Skeletal muscle satellite cell (primary cell): ENCODE results near the gene GPATCH2L.

ENCODE experiments used
- H3K27me3 ChIP-seq: 2 replicates; pipeline ENCODE4 v1.7.0; 2013; ENCODE audit warnings: low read length; ENCODE audit not compliant: control insufficient read depth, insufficient read depth
- H3K36me3 ChIP-seq: 2 replicates; pipeline ENCODE4 v1.7.0; 2013; ENCODE audit warnings: mild to moderate bottlenecking, control low read depth, low read length; ENCODE audit not compliant: insufficient read depth
- H3K4me1 ChIP-seq: 2 replicates; pipeline ENCODE4 v1.7.0; 2013; ENCODE audit warnings: low read length; ENCODE audit not compliant: control insufficient read depth, insufficient read depth
- H3K4me2 ChIP-seq: 2 replicates; pipeline ENCODE4 v1.7.0; 2013; ENCODE audit warnings: mild to moderate bottlenecking, low read length
- H3K4me3 ChIP-seq: 2 replicates; pipeline ENCODE4 v1.7.0; 2013; ENCODE audit warnings: low read length
- H3K9ac ChIP-seq: 2 replicates; pipeline ENCODE4 v1.7.0; 2013; ENCODE audit warnings: mild to moderate bottlenecking, low read depth, low read length, moderate library complexity
- H3K9me3 ChIP-seq: replicated peaks from 2 replicates; pipeline ENCODE4 v1.7.0; 2013; ENCODE audit warnings: mild to moderate bottlenecking, control low read depth, low read length

Gene GPATCH2L

DNA sequence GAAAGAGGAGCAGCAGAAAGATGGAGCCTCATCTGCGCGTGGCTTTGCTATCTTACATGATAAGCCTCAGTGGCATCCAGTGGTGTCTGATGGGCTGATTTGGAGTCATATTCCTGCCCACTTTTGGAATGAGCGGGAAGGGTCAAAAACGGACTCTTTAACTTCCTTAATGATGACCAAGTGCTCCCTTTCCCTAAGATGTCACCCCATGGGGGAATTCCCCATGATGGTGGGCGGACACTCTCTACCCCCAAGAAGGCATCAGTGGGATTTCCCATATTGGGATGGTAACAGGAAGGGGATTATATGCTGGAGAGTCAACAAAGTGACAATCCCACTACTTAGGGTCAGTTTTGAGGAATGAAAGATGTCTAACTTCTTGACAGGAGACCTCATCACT lies 110.9 kb downstream of the GPATCH2L start:
- no peaks in the 10 kb centered on the region for H3K27me3 ChIP-seq
- no peak overlapping the region for H3K9ac ChIP-seq
- H3K4me3 ChIP-seq, result no peak overlapping the region
- H3K4me2 ChIP-seq, result no peak overlapping the region
- no peaks in the 10 kb centered on the region for H3K36me3 ChIP-seq
- no peaks in the 10 kb centered on the region for H3K9me3 ChIP-seq
- H3K4me1 ChIP-seq, result no peaks in the 10 kb centered on the region
